HCT116 (cell line): Measurements from ENCODE around the gene PLCL2.

Experiments used
- ATF3 ChIP-seq: IDR thresholded peaks from 2 replicates; pipeline ENCODE4 v1.6.1; 2012
- CBX3 ChIP-seq: IDR thresholded peaks from 2 replicates; pipeline ENCODE4 v1.6.1; 2012; ENCODE audit warnings: low read depth
- CEBPB ChIP-seq: IDR thresholded peaks from 2 replicates; pipeline ENCODE4 v1.6.1; 2012; ENCODE audit warnings: low read depth
- CTCF ChIP-seq, 3 experiments: fragments of 200-600 bp in 1 of 3; sonication (generic) in 1 of 3; IDR thresholded peaks in 2 of 3; conservative IDR thresholded peaks in 1 of 3; 2 replicates each; pipeline ENCODE4 v1.5.1; 2012 to 2017; ENCODE audit warnings: low read depth in 2 of 3, low read length in 2 of 3, antibody characterized with exemption in 1 of 3, borderline replicate concordance in 1 of 3, control low read depth in 1 of 3, mild to moderate bottlenecking in 1 of 3, mixed read lengths in 1 of 3, mixed run types in 1 of 3, moderate library complexity in 1 of 3; ENCODE audit not compliant: insufficient read depth in 1 of 3
- EGR1 ChIP-seq: IDR thresholded peaks from 2 replicates; pipeline ENCODE4 v1.6.1; 2012; ENCODE audit warnings: low read depth
- EZH2 ChIP-seq: fragments of 200-600 bp; sonication (generic); IDR thresholded peaks from 2 replicates; pipeline ENCODE4 v1.6.1; 2017; ENCODE audit warnings: antibody characterized with exemption, mixed run types
- EZH2phosphoT487 ChIP-seq: fragments of 200-600 bp; IDR thresholded peaks from 2 replicates; pipeline ENCODE4 v1.6.1; 2018; ENCODE audit warnings: antibody characterized with exemption, borderline replicate concordance
- FOSL1 ChIP-seq: IDR thresholded peaks from 2 replicates; pipeline ENCODE4 v1.6.1; 2012; ENCODE audit warnings: low read depth
- MAX ChIP-seq: IDR thresholded peaks from 2 replicates; pipeline ENCODE4 v1.6.1; 2012
- POLR2A ChIP-seq: IDR thresholded peaks from 2 replicates; pipeline ENCODE4 v1.7.0; 2011; ENCODE audit warnings: borderline replicate concordance; ENCODE audit not compliant: insufficient read depth, insufficient read length; ENCODE audit errors: extremely low read depth
- POLR2AphosphoS5 ChIP-seq: IDR thresholded peaks from 2 replicates; pipeline ENCODE4 v1.6.1; 2011; ENCODE audit warnings: mild to moderate bottlenecking, low read depth, low read length, moderate library complexity
- RAD21 ChIP-seq: IDR thresholded peaks from 2 replicates; pipeline ENCODE4 v1.6.1; 2012; ENCODE audit warnings: low read depth, mild to moderate bottlenecking
- REST ChIP-seq: IDR thresholded peaks from 2 replicates; pipeline ENCODE4 v1.6.1; 2012; ENCODE audit warnings: low read depth
- YY1 ChIP-seq: IDR thresholded peaks from 2 replicates; pipeline ENCODE4 v1.6.1; 2011; ENCODE audit warnings: low read length, low read depth, moderate library complexity, mild to moderate bottlenecking; ENCODE audit not compliant: insufficient replicate concordance; ENCODE audit errors: extremely low read depth

GRCh38 chr3:17090280-17090983, 205.7 kb downstream of the PLCL2 start:
- TF ChIP-seq CTCF (IDR thresholded peaks at IDR 0.05 in 2 of 3, conservative IDR thresholded peaks at IDR 0.05 in 1 of 3; ENCODE audit: borderline replicate concordance in 1 of 3, insufficient read depth in 1 of 3, low read depth in 2 of 3, low read length in 2 of 3), result no peak
- TF ChIP-seq POLR2AphosphoS5, result no peak
- TF ChIP-seq RAD21, result no peak
- TF ChIP-seq POLR2A, result no peak
- TF ChIP-seq CEBPB, result no peak
- TF ChIP-seq REST, result no peak
- TF ChIP-seq CBX3, result no peak
- TF ChIP-seq MAX, result no peak
- TF ChIP-seq EZH2phosphoT487, result no peak
- TF ChIP-seq EZH2, result no peak
- TF ChIP-seq YY1, result no peak
- no peak for TF ChIP-seq EGR1
- no peak for TF ChIP-seq FOSL1
- no peak for TF ChIP-seq ATF3
